ENCODE results near the gene IRAG1.

The IRAG1 gene

GRCh38 chr11:10650166-10650565, 43.4 kb downstream of the IRAG1 start:
- in situ Hi-C loops (cut with MboI; ENCODE audit: low sequenced_read_pairs), result no loop called here

- in situ Hi-C loops (cut with MboI; ENCODE audit: low sequenced_read_pairs), result no loop called here
These were observed 44.7 kb downstream of the IRAG1 start for GRCh38 chr11:10648871-10649270.

- in situ Hi-C loops (cut with MboI; ENCODE audit: low sequenced_read_pairs), result no loop called here
These were observed 46.7 kb downstream of the IRAG1 start for GRCh38 chr11:10646681-10647355.

- in situ Hi-C loops (cut with MboI; ENCODE audit: low sequenced_read_pairs), result no loop called here
These were observed 47.5 kb downstream of the IRAG1 start for GRCh38 chr11:10646005-10646404.

- in situ Hi-C loops (cut with MboI; ENCODE audit: low sequenced_read_pairs), result no loop called here
These were observed 48.3 kb downstream of the IRAG1 start for GRCh38 chr11:10645212-10645795.

Data from hTERT RPE-1 (cell line).